ENCODE data around the gene TMEM150A. TPM values are rescaled to one million over a fixed set of nuclear protein-coding genes. Genes with fewer than 3 reads are reported as not detected.
A peak's percentile ranks its signal among the peaks of the same experiment; 100 is the strongest.

The TMEM150A gene
- total and polyA plus RNA-seq, 2 donors from 2014 or later = 23.1 to 61.2 TPM

DNA sequence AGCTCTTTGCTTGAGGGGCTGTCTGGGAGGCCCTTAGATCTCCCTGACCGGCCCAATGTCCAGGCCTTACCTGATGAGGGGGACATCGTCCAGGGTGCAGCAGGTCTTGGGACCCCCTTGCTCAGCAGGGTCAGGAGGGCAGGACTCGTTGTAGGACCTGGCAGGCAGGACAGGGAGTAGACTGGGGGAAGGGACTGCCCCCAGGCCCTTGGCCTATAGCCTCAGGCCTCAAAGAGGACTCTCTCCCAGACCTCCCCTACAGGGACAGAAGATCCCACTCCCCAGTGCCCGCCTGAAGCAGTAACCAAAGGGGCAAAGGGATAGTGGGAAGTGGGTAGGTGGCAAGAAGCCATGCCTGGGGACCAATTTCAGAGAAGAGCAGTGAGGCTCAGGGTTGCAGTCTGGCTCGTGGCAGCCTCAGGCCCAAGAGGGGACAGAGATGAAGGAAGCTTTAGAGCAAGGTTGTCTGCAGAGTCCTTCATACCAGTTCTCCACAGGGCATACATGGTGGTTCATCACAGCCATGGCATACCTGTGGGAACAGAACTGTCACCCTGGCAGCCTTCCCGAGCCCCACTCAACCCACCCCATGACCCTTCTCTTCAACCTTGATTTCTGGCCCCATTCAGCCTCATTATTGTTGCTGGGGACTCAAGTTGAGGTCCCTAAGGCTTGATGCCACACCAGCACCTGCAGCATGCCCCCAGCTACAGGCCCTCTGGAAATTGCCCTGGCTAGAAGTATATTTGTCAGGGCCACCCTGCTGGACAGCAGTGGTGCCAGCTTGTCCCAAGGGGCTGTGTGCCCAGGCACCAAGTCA lies 1.3 kb downstream of the TMEM150A start:
- FAIRE-seq = no peak
- no peaks in the 10 kb centered on the region for H3K9me3 ChIP-seq (ENCODE audit: control insufficient read depth in 2 of 3, insufficient read depth in 1 of 3, low read length in 3 of 3)
- H3K4me1 ChIP-seq (ENCODE audit: control insufficient read depth in 2 of 3, insufficient read depth in 2 of 3, low read depth in 1 of 3, low read length in 3 of 3) = peaks cover 0 to 60% (median 48%) of the 10 kb centered on the region in 3 donors
- no peaks in the 10 kb centered on the region for H3K27me3 ChIP-seq (ENCODE audit: control insufficient read depth, insufficient read depth, low read length)
- intact Hi-C loops (cut with DNase I) = no loop called here
- H3K4me3 ChIP-seq (ENCODE audit: low read length in 3 of 3) = peak overlapping the region; percentile 67 to 98 (median 93)
- peaks cover 2 to 24% (median 3%) of the 10 kb centered on the region in 3 donors for H3K36me3 ChIP-seq (ENCODE audit: control insufficient read depth in 2 of 3, insufficient read depth in 3 of 3, low read length in 3 of 3)
- peak overlapping the region in 1 of 3 donors; percentile 82 for H3K9ac ChIP-seq (ENCODE audit: low read length in 3 of 3)
- peak overlapping the region; percentile 26 to 77 for H3K27ac ChIP-seq (ENCODE audit: low read depth in 2 of 2, low read length in 2 of 2)
- TF ChIP-seq, protein P1, sequence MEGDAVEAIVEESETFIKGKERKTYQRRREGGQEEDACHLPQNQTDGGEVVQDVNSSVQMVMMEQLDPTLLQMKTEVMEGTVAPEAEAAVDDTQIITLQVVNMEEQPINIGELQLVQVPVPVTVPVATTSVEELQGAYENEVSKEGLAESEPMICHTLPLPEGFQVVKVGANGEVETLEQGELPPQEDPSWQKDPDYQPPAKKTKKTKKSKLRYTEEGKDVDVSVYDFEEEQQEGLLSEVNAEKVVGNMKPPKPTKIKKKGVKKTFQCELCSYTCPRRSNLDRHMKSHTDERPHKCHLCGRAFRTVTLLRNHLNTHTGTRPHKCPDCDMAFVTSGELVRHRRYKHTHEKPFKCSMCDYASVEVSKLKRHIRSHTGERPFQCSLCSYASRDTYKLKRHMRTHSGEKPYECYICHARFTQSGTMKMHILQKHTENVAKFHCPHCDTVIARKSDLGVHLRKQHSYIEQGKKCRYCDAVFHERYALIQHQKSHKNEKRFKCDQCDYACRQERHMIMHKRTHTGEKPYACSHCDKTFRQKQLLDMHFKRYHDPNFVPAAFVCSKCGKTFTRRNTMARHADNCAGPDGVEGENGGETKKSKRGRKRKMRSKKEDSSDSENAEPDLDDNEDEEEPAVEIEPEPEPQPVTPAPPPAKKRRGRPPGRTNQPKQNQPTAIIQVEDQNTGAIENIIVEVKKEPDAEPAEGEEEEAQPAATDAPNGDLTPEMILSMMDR (IDR thresholded peaks at IDR 0.05; ENCODE audit: borderline replicate concordance, extremely low read depth, insufficient read depth) = no peak
- peak in 1 of 5 donors; percentile 55 for DNase-seq

DNA sequence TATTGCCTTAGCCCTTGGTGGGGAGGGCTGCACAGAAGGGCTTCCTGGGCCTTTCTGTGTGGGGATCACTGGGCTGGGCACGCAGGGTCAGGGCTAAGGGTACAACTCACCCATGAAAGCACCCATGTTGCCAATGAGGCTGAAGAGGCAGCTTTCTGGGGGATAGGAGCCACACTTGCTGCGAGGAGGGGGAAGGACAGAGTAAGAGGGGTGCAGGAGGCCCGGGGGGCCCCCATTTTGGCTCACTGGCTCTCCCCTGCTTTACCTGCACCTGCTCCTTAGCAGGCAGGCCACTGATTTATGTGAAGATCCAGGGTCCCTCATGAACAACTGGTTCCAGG lies 2.3 kb downstream of the TMEM150A start:
- H3K4me3 ChIP-seq (ENCODE audit: low read length in 3 of 3) = peak overlapping the region in 1 of 3 donors; percentile 21
- H3K9ac ChIP-seq (ENCODE audit: low read length in 3 of 3) = no peak overlapping the region
- H3K27ac ChIP-seq (ENCODE audit: low read depth in 2 of 2, low read length in 2 of 2) = no peak overlapping the region
- peaks cover 2 to 24% (median 3%) of the 10 kb centered on the region in 3 donors for H3K36me3 ChIP-seq (ENCODE audit: control insufficient read depth in 2 of 3, insufficient read depth in 3 of 3, low read length in 3 of 3)
- DNase-seq (no peak), FAIRE-seq (no peak)
- H3K27me3 ChIP-seq (ENCODE audit: control insufficient read depth, insufficient read depth, low read length) = no peaks in the 10 kb centered on the region
- intact Hi-C loops (cut with DNase I) = no loop called here
- peaks cover 0 to 54% (median 42%) of the 10 kb centered on the region in 3 donors for H3K4me1 ChIP-seq (ENCODE audit: control insufficient read depth in 2 of 3, insufficient read depth in 2 of 3, low read depth in 1 of 3, low read length in 3 of 3)
- TF ChIP-seq, protein P1 (IDR thresholded peaks at IDR 0.05; ENCODE audit: borderline replicate concordance, extremely low read depth, insufficient read depth) = no peak
- no peaks in the 10 kb centered on the region for H3K9me3 ChIP-seq (ENCODE audit: control insufficient read depth in 2 of 3, insufficient read depth in 1 of 3, low read length in 3 of 3)

DNA sequence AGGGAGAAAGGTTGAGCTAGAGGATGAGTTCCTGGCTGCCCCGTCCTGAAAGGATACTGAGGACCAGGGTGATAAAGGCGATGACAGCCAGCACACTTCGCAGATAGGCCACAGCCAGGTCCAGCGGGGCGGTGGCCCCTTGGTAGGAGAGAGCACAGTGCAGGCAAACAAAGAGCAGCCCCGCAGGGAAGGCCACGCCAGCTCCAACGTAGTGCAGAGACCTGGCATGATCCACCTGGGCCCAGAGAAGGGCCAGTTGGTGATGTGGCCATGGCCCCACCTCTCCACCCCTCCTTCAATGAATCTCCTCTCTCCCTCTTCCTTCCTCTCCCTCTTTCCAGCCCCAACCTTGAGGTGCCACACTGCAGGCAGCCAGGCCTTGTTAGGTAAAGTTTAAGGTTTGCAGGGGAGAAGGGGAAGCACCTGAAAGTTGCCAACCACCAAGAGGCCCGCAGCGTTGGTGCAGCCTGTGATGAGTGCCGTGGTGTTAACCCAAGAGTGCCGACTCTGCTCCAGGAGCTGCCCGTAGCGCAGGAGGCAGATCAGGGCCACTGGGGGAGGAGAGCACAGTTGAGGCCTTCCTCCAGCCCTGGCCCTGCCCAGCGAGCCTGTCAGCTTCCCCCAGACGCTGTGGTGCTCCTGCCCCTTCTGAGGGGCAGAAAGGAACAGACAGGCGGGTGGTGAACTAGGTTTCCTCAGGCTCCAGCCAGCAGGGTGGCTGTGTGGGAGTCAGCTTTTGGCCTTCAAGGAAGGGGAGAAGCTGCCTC lies 2.8 kb downstream of the TMEM150A start:
- Histone ChIP-seq H3K9ac (ENCODE audit: low read length in 3 of 3) (no peak overlapping the region), H3K9me3 (ENCODE audit: control insufficient read depth in 2 of 3, insufficient read depth in 1 of 3, low read length in 3 of 3) (no peaks in the 10 kb centered on the region), H3K4me3 (ENCODE audit: low read length in 3 of 3) (peak overlapping the region in 1 of 3 donors; percentile 21), H3K4me1 (ENCODE audit: control insufficient read depth in 2 of 3, insufficient read depth in 2 of 3, low read depth in 1 of 3, low read length in 3 of 3) (peaks cover 0 to 52% (median 42%) of the 10 kb centered on the region in 3 donors), H3K27me3 (ENCODE audit: control insufficient read depth, insufficient read depth, low read length) (no peaks in the 10 kb centered on the region), H3K36me3 (ENCODE audit: control insufficient read depth in 2 of 3, insufficient read depth in 3 of 3, low read length in 3 of 3) (peaks cover 2 to 24% (median 3%) of the 10 kb centered on the region in 3 donors), H3K27ac (ENCODE audit: low read depth in 2 of 2, low read length in 2 of 2) (no peak overlapping the region)
- intact Hi-C loops (cut with DNase I) = no loop called here
- TF ChIP-seq, protein P1 (IDR thresholded peaks at IDR 0.05; ENCODE audit: borderline replicate concordance, extremely low read depth, insufficient read depth) = no peak
- DNase-seq (peak in 1 of 5 donors; percentile 59), FAIRE-seq (no peak)
